ENCODE measurements around the gene PDCD6IP. TPM values are rescaled to one million over a fixed set of nuclear protein-coding genes. Genes with fewer than 3 reads are reported as not detected.
"Not testable (repeated sequence)": the region's sequence is repeated elsewhere in the genome, so short reads cannot be mapped to it uniquely, and the experiment has no call there.

The PDCD6IP gene
- total RNA-seq, 1 donor from 2014 or later, result 172 TPM

GRCh38 chr3:33839283-33839682 lies 40.9 kb downstream of the PDCD6IP start:
- no peak for DNase-seq (ENCODE audit: extremely low read depth, low read depth, low spot score)

GRCh38 chr3:33840179-33840578 lies 41.7 kb downstream of the PDCD6IP start:
- DNase-seq (ENCODE audit: extremely low read depth, low read depth, low spot score), result no peak

DNA sequence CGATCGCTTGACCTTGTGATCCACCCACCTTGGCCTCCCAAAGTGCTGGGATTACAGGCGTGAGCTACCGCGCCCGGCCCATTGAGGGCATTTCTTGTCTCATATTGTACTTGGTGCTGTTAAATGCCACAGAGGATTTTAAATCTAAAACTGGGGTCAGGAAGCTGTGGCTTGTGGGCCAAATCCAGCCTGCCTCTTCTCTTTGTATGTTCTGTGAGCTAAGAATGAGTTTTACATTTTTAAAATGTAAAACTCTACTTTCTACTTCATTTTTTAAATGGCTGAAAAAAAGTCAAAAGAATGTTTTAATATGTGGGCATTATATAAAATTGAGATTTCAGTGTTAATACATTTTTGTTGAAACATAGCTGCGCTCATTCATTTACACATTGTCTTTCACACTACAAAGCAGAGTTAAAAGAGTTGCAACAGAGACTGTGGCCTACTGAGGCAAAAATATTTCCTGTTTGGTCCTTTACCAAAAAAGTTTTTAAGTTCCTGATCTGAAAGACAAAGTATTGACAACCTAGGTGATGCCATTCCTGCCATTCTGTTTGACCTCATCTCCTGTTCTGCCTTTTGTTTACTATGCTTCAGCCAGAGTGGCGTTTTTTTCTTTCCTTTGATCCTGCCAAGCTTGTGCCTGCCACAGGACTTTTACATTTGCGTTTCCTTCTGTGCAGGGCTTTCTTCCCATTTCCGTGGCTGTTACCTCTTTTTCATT lies 50.4 kb downstream of the PDCD6IP start:
- DNase-seq (ENCODE audit: extremely low read depth, low read depth, low spot score), result no peak

GRCh38 chr3:33850599-33850998 lies 52.2 kb downstream of the PDCD6IP start:
- not testable (repeated sequence) for DNase-seq (ENCODE audit: extremely low read depth, low read depth, low spot score)

DNA sequence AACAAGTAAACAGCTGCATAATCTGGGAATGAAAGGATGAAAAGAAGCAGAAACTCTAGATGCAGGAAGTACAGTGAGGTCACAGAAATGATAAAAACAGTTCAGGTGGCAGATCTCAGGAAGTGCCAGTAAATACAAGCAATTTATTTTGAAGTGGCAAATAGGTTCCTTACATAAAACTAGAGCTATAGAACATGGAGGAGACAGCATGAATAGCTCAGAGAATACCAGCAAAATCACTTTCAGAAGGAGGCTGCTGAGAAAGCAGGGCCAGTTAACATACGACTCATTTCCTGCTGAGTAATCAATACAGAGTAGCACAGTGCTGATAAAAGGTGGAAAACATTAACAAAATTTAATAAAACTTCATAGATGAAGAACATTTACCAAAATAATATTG lies 57.0 kb downstream of the PDCD6IP start:
- DNase-seq (ENCODE audit: extremely low read depth, low read depth, low spot score), result not testable (repeated sequence)

DNA sequence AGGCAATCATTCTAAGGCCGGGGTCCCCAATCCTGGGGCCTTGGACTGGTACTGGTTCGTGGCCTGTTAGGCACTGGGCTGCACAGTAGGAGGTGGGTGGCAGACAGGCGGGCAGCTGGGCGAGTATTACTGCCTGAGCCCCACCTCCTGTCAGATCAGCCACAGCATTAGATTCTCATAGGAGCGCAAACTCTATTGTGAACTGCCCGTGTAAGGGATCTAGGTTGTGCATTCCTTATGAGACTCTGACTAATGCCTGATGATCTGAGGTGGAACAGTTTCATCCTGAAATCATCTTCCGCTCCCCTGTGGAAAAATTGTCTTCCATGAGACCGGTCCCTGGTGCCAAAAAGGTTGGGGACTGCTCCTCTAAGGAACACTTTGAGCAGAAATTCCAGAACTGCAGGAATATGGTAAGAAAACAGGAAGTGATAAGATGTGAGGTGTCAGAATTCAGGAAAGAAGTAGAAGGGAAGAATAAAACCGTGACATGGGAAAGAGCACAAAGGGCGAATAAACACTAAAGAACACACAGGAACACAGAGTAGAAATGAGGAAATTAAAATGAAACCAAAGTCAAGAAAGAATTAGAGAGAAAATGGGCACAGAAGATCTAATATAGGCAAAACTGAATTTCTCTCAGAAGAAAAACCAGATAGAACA lies 57.6 kb downstream of the PDCD6IP start:
- DNase-seq (ENCODE audit: extremely low read depth, low read depth, low spot score), result peak; percentile 25

GRCh38 chr3:33857701-33858100 lies 59.3 kb downstream of the PDCD6IP start:
- not testable (repeated sequence) for DNase-seq (ENCODE audit: extremely low read depth, low read depth, low spot score)

DNA sequence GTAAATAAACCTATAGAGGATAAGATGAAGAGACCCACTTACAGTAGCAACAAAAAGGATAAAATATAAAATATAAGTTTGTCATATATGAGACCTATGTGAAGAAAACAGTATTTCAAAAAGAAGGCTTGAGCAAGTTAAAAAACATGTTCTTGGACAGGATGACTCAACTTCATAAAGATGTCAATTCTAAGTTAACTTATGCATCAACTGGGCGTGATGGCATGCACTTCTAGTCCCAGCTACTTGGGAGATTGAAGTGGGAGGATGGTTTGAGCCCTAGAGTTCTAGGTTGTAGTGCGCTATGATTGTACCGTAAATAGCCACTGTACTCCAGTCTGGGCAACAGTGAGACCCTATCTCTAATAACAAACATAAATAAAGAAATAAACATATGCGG lies 59.7 kb downstream of the PDCD6IP start:
- DNase-seq (ENCODE audit: extremely low read depth, low read depth, low spot score), result no peak

DNA sequence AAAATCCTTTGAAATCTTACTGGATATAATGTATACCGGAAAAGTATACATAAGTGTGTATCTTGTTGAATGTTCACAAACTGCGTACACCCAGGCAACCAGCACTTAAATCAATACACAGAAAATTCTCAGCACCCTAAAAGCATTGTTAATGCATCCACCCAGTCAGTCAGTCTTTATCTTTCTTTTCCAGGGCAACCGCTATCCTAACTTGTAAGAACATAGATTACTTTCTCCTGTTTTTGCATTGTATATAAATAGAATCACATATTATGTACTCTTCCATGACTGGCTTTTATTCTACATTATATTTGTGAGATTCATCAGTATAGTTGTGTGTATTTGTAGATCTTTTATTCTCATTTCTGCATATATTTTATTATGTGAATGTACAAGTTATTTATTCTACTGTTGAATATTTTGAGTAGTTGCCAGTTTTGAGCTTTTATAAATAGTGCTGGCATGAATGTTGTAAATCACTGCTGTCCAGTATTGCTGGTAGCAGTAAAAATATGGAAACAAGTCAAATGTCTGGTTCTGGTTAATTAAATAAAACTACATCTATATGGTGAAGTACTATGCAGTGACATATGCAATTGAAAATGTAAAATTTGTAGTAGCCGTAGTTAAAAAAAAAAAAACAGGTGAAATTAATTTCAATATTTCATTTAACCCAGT lies 62.1 kb downstream of the PDCD6IP start:
- no peak for DNase-seq (ENCODE audit: extremely low read depth, low read depth, low spot score)

- no peak for DNase-seq (ENCODE audit: extremely low read depth, low read depth, low spot score)
Observed at GRCh38 chr3:33865133-33865532, 66.7 kb downstream of the PDCD6IP start.

DNA sequence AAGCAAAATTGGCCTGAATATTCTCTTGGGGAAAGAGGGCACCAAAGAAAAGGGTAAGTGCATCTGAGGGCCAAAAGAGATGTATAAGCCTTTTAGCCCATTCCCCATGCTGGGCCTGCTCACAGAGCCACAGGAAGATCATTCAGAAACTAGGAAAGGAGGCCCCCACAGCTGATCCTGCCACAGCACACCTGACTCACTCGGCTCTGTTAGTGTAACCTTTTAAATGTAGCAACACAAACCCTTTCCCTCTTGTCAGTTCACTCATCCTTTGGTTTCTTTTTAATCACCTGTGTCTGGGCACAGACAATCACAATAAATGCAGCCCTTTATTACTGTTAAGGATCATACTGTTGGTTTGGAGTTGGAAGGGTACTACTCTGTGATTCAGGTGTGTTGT lies 69.9 kb downstream of the PDCD6IP start:
- no peak for DNase-seq (ENCODE audit: extremely low read depth, low read depth, low spot score)

GRCh38 chr3:33869977-33870376 lies 71.5 kb downstream of the PDCD6IP start:
- DNase-seq (ENCODE audit: extremely low read depth, low read depth, low spot score), result no peak

- DNase-seq (ENCODE audit: extremely low read depth, low read depth, low spot score), result no peak
Observed at GRCh38 chr3:33874815-33875214, 76.4 kb downstream of the PDCD6IP start.

- DNase-seq (ENCODE audit: extremely low read depth, low read depth, low spot score), result no peak
Observed at GRCh38 chr3:33875680-33876079, 77.2 kb downstream of the PDCD6IP start.

DNA sequence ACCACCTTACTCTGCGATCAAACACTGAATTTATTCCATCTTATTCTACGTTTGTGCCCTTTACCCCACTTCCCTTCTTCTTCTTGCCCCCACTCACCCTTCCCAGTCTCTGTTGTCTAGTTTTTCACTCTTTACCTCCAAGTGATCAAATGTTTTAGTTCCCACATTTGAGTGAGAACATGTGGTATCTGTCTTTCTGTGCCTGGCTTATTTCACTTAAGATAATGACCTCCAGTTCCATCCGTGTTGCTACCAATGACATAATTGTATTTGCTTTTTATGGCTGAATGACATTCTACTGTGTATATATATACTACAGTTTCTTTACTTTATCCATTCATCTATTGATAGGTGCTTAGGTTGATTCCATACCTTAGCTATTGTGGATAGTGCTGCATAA lies 78.8 kb downstream of the PDCD6IP start:
- no peak for DNase-seq (ENCODE audit: extremely low read depth, low read depth, low spot score)

DNA sequence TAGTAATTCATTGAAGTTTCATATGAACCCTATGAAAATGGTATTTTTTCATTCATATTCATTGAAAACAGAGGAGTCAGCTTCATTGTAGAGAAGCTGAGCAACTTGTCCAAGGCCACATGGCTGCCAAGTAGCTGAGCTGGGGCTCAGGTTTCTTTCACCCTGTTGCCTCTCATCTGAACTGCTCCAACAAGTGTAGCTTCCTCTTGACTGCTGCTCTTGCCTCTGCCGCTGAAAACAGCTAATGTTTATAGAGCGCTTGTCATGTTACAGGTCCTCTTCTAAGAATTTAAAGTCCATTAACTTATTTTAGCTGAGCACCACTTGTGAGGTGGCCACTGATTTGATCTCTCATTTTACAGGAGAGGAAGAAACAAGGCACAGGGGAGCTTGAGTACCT lies 81.1 kb downstream of the PDCD6IP start:
- no peak for DNase-seq (ENCODE audit: extremely low read depth, low read depth, low spot score)

DNA sequence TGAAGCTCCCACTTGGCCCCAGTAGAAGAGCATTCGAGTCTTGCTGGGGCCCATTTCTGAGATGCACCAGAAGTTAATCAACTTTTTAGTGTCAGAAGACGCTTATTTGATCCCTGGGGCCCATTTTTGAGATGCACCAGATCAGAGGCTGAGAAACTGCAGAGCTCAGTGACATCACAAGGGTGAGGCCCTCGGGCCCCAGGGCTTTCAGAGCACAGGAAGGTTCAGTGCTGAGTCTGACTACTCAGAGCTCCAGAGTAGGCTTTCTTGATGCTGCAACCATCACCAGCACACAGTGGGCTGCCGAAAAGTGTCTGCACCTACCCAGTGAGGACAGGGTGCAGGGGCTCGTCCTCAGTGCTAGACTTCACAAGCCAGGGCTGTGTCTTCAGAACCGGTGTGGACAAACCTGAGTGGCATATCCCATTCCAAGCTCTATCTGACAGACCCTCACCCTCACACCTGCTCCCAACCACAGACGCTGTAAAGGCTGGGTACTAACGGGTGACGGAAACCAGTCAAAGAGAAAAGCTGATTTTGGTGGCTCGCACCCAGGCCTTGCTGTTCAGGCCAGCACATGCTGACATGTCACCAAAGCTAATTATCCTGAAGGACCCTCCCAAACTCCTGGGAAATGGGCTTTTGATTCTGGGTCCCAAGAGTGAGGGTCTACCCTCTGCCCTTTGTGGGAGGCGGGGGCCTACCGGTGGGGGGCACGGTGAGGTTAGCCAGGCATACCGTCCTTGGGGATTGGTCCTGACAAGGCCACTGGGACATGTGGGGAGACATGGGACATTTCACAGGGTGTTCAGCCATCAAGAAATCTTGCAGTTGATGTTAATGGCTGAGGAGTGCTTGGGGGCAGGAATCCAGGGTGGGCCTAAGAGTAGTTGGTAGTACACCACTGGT lies 83.0 kb downstream of the PDCD6IP start:
- DNase-seq (ENCODE audit: extremely low read depth, low read depth, low spot score), result no peak

- DNase-seq (ENCODE audit: extremely low read depth, low read depth, low spot score), result no peak
Observed at GRCh38 chr3:33882296-33882695, 83.9 kb downstream of the PDCD6IP start.

DNA sequence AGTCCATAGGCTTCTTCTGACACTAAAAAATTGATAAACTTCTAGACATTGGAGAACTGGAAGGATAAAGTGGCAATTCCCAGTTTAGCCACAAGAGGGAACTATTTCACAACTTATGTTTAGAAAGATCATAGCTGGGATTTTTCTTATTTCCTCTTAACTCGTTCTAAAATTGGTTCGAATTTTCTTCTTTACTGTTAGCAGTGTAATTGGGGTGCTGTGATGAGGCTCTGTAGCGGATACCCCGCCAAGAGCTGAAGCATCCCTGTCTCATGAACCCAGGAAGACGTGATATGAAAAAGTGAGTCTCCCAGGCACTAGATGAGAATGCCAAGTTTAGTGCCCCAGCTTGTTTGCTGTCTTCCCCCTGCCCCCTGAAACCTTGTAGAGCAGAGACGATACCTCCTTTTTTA lies 85.1 kb downstream of the PDCD6IP start:
- peak; percentile 45 for DNase-seq (ENCODE audit: extremely low read depth, low read depth, low spot score)

DNA sequence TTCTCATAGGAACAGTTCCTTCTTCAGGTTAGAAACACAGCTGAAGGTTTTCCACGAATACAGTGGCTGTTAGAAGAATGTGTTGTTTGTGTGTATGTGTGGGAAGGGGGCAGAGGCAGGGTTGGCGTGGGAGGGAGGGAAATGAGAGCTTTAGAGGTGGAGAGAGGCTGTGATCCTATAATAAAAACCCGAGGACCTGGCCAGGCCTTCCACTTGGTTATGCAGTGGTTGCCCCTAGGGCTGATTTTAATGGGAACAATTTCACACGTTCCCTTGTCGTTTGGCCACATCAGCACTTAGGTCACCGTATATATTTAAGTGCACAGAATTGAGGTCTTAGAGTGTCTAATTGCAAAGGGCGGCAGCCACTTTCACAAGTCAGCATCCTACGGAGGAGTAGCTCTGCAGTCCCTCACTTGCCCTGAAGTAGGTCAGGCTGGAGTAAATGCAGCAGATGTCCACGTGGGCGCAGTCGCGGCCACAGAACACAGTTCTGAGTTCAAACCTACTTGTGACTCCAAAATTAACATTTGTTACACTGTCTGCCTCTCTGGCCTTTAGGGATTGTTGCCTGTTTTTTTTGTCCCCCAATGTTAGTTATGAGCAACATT lies 85.6 kb downstream of the PDCD6IP start:
- no peak for DNase-seq (ENCODE audit: extremely low read depth, low read depth, low spot score)
